Body of pancreas (tissue), 4 donors: ENCODE measurements around the gene ARF1. TPM values are rescaled to one million over a fixed set of nuclear protein-coding genes. Genes with fewer than 3 reads are reported as not detected.

Experiments
- ATAC-seq: fragments of 150-250 bp; one replicate; pipeline ENCODE4 v1.9.1; 2016
- DNase-seq, 4 donors: peaks; one replicate each; pipeline ENCODE4 v3.0.0-alpha.2; 2019
- H3K27ac ChIP-seq, 4 donors: fragments of 200-600 bp; sonication (generic); 1 replicate in 3 of 4; 2 replicates in 1 of 4; pipeline versions ENCODE4 v1.5.1 to v1.6.1; 2016 to 2019; ENCODE audit warnings: mild to moderate bottlenecking in 1 of 4, mixed read lengths in 1 of 4, moderate library complexity in 1 of 4
- H3K27me3 ChIP-seq, 2 donors: fragments of 200-600 bp; sonication (generic); one replicate each; pipeline ENCODE4 v1.6.0; 2016; ENCODE audit warnings: mild to moderate bottlenecking in 1 of 2
- H3K36me3 ChIP-seq, 2 donors: fragments of 200-600 bp; sonication (generic); replicated peaks in 1 of 2; 2 replicates each; pipeline ENCODE4 v1.5.1; 2016; ENCODE audit warnings: low read depth in 2 of 2; ENCODE audit not compliant: insufficient read depth in 1 of 2
- H3K4me1 ChIP-seq: fragments of 200-600 bp; sonication (generic); one replicate; pipeline ENCODE4 v1.6.0; 2016
- H3K4me3 ChIP-seq, 2 donors: fragments of 200-600 bp; sonication (generic); 1 replicate in 1 of 2; 2 replicates in 1 of 2; pipeline ENCODE4 v1.5.1; 2016 to 2019
- H3K9me3 ChIP-seq, 3 donors: fragments of 200-600 bp; sonication (generic); 1 replicate in 2 of 3; 2 replicates in 1 of 3; pipeline ENCODE4 v1.5.1; 2016
- CTCF ChIP-seq, 7 experiments: fragments of 450-650 bp in 4 of 7; fragments of 200-600 bp in 3 of 7; sonication (generic) in 3 of 7; IDR thresholded peaks; one replicate each; pipeline ENCODE4 v1.5.1; 2016 to 2019; ENCODE audit warnings: antibody characterized with exemption in 7 of 7
- POLR2A ChIP-seq, 3 donors: fragments of 450-650 bp; IDR thresholded peaks; one replicate each; pipeline ENCODE4 v1.6.1; 2016; ENCODE audit warnings: antibody characterized with exemption in 3 of 3, mild to moderate bottlenecking in 2 of 3
- WGBS, 2 donors: methylation state at CpG; one replicate each; pipeline ENCODE4 v1.1.5; 2017; 5-methylcytosine and 5-hydroxymethylcytosine counted together
- intact Hi-C: fragments of 100-400 bp; cut with DNase I; formaldehyde crosslinking; loops from one replicate; pipeline ENCODE4 v1.15.1; 2023
- total RNA-seq, 2 donors: library from RNA; depleted of rRNA; stranded (reverse); fragments of >200 nt; gene quantifications; one replicate each; pipeline ENCODE4 v1.1.0, GENCODE V29; 2016

Gene ARF1
- total RNA-seq, 2 donors from 2014 or later, result 158 to 203 TPM

GRCh38 chr1:228036701-228037231 is 45.7 kb upstream of the ARF1 start:
- no peak for ATAC-seq
- H3K36me3 ChIP-seq, result no peaks in the 10 kb centered on the region

GRCh38 chr1:228037401-228038386 is 44.8 kb upstream of the ARF1 start:
- WGBS, 2 donors, result 3 to 7% methylated on average over 28 to 72 of the region's 80 CpGs
- ATAC-seq, result peak; percentile 77
- H3K4me3 ChIP-seq, result no peak overlapping the region
- H3K27me3 ChIP-seq, result peaks cover 0 to 8% of the 10 kb centered on the region in 2 donors
- peak in 3 of 4 donors; percentile 20 to 47 (median 24) for DNase-seq
- TF ChIP-seq POLR2A (IDR thresholded peaks at IDR 0.05) (no peak), CTCF (IDR thresholded peaks at IDR 0.05) (no peak)
- intact Hi-C loops, result no loop called here
- H3K9me3 ChIP-seq, result peaks cover 0 to 3% (median 0%) of the 10 kb centered on the region in 3 donors
- no peak overlapping the region for H3K27ac ChIP-seq
- peaks cover 9% of the 10 kb centered on the region for H3K4me1 ChIP-seq
- H3K36me3 ChIP-seq, result no peaks in the 10 kb centered on the region

More at GRCh38 chr1:228036701-228037231, 45.7 kb upstream of the ARF1 start:
- H3K27me3 ChIP-seq, result peaks cover 0 to 8% of the 10 kb centered on the region in 2 donors
- peaks cover 9% of the 10 kb centered on the region for H3K4me1 ChIP-seq
- no peak overlapping the region for H3K4me3 ChIP-seq
- peaks cover 0 to 3% (median 0%) of the 10 kb centered on the region in 3 donors for H3K9me3 ChIP-seq
- TF ChIP-seq POLR2A (IDR thresholded peaks at IDR 0.05), result no peak
- no peak for TF ChIP-seq CTCF (IDR thresholded peaks at IDR 0.05)
- 76 to 93% methylated on average over 3 to 7 of the region's 8 CpGs for WGBS, 2 donors
- H3K27ac ChIP-seq, result no peak overlapping the region
- intact Hi-C loops, result no loop called here
- no peak for DNase-seq

GRCh38 chr1:228038387-228039005 is 44.0 kb upstream of the ARF1 start:
- intact Hi-C loops, result no loop called here
- WGBS, 2 donors, result 77 to 78% methylated on average over 7 to 11 of the region's 11 CpGs
- DNase-seq (peak in 1 of 4 donors; percentile 7), ATAC-seq (no peak)
- TF ChIP-seq CTCF (IDR thresholded peaks at IDR 0.05) (no peak), POLR2A (IDR thresholded peaks at IDR 0.05) (no peak)
- H3K27ac ChIP-seq, result no peak overlapping the region
- peaks cover 0 to 8% of the 10 kb centered on the region in 2 donors for H3K27me3 ChIP-seq
- H3K4me1 ChIP-seq, result peaks cover 9% of the 10 kb centered on the region
- H3K4me3 ChIP-seq, result no peak overlapping the region
- no peaks in the 10 kb centered on the region for H3K36me3 ChIP-seq
- peaks cover 0 to under 1% (median 0%) of the 10 kb centered on the region in 3 donors for H3K9me3 ChIP-seq

- DNase-seq (peak in 1 of 4 donors; percentile 4), ATAC-seq (no peak)
- Histone ChIP-seq H3K36me3 (no peaks in the 10 kb centered on the region), H3K27ac (no peak overlapping the region), H3K27me3 (peaks cover 0 to 8% of the 10 kb centered on the region in 2 donors), H3K9me3 (no peaks in the 10 kb centered on the region), H3K4me3 (no peak overlapping the region), H3K4me1 (peaks cover 9% of the 10 kb centered on the region)
- TF ChIP-seq POLR2A (IDR thresholded peaks at IDR 0.05) (no peak), CTCF (IDR thresholded peaks at IDR 0.05) (no peak)
- 40 to 65% methylated on average over 2 to 8 of the region's 8 CpGs for WGBS, 2 donors
- intact Hi-C loops, result no loop called here
Observed at GRCh38 chr1:228039006-228039903, 43.3 kb upstream of the ARF1 start.
